ENCODE data around the gene PMF1. TPM values are rescaled to one million over a fixed set of nuclear protein-coding genes. Genes with fewer than 3 reads are reported as not detected.

PMF1 gene
- total RNA-seq, 2 donors from 2014 or later = 64.6 to 125 TPM

- Histone ChIP-seq H3K27me3 (replicated peaks; ENCODE audit: insufficient read depth) (no peaks in the 10 kb centered on the region), H3K4me3 (no peak overlapping the region), H3K36me3 (no peaks in the 10 kb centered on the region), H3K27ac (no peak overlapping the region), H3K4me1 (replicated peaks) (no peaks in the 10 kb centered on the region), H3K9me3 (no peaks in the 10 kb centered on the region)
- DNase-seq (ENCODE audit: low spot score) = no peak
- 68% methylated on average over 1 of the region's 1 CpG for WGBS
- TF ChIP-seq CTCF (IDR thresholded peaks at IDR 0.05) (no peak), POLR2AphosphoS5 (IDR thresholded peaks at IDR 0.05) (no peak), POLR2A (IDR thresholded peaks at IDR 0.05) (no peak)
- intact Hi-C loops (cut with DNase I) = no loop called here
Measured at GRCh38 chr1:156230473-156230837, 17.6 kb downstream of the PMF1 start.

GRCh38 chr1:156232201-156232894 is 19.5 kb downstream of the PMF1 start:
- intact Hi-C loops (cut with DNase I) = no loop called here
- Histone ChIP-seq H3K4me3 (no peak overlapping the region), H3K9me3 (no peaks in the 10 kb centered on the region), H3K36me3 (peaks cover 6 to 10% of the 10 kb centered on the region in 2 donors), H3K27ac (no peak overlapping the region), H3K27me3 (replicated peaks; ENCODE audit: insufficient read depth) (no peaks in the 10 kb centered on the region), H3K4me1 (replicated peaks) (no peaks in the 10 kb centered on the region)
- 89% methylated on average over 12 of the region's 12 CpGs for WGBS
- DNase-seq (ENCODE audit: low spot score) = no peak
- no peak for TF ChIP-seq POLR2A (IDR thresholded peaks at IDR 0.05)
- TF ChIP-seq POLR2AphosphoS5 (IDR thresholded peaks at IDR 0.05) = no peak
- TF ChIP-seq CTCF (IDR thresholded peaks at IDR 0.05) = no peak

- Histone ChIP-seq H3K27me3 (replicated peaks; ENCODE audit: insufficient read depth) (no peaks in the 10 kb centered on the region), H3K4me1 (replicated peaks) (no peaks in the 10 kb centered on the region), H3K9me3 (no peaks in the 10 kb centered on the region), H3K4me3 (no peak overlapping the region), H3K27ac (no peak overlapping the region), H3K36me3 (peaks cover 6 to 11% of the 10 kb centered on the region in 2 donors)
- intact Hi-C loops (cut with DNase I) = no loop called here
- 94% methylated on average over 5 of the region's 5 CpGs for WGBS
- TF ChIP-seq CTCF (IDR thresholded peaks at IDR 0.05) = no peak
- TF ChIP-seq POLR2A (IDR thresholded peaks at IDR 0.05) = no peak
- TF ChIP-seq POLR2AphosphoS5 (IDR thresholded peaks at IDR 0.05) = no peak
- no peak for DNase-seq (ENCODE audit: low spot score)
Measured at GRCh38 chr1:156233426-156234127, 20.8 kb downstream of the PMF1 start.

- H3K4me3 ChIP-seq = no peak overlapping the region
- no peaks in the 10 kb centered on the region for H3K9me3 ChIP-seq
- H3K36me3 ChIP-seq = peaks cover 6 to 14% of the 10 kb centered on the region in 2 donors
- TF ChIP-seq POLR2A (IDR thresholded peaks at IDR 0.05) (no peak), POLR2AphosphoS5 (IDR thresholded peaks at IDR 0.05) (no peak), CTCF (IDR thresholded peaks at IDR 0.05) (no peak)
- H3K27me3 ChIP-seq (replicated peaks; ENCODE audit: insufficient read depth) = no peaks in the 10 kb centered on the region
- no peaks in the 10 kb centered on the region for H3K4me1 ChIP-seq (replicated peaks)
- intact Hi-C loops (cut with DNase I) = no loop called here
- H3K27ac ChIP-seq = no peak overlapping the region
- DNase-seq (ENCODE audit: low spot score) = no peak
- WGBS = 91% methylated on average over 12 of the region's 12 CpGs
Measured at GRCh38 chr1:156236164-156236563, 23.4 kb downstream of the PMF1 start.

GRCh38 chr1:156238248-156238647 is 25.4 kb downstream of the PMF1 start:
- Histone ChIP-seq H3K27ac (no peak overlapping the region), H3K27me3 (replicated peaks; ENCODE audit: insufficient read depth) (no peaks in the 10 kb centered on the region), H3K4me3 (no peak overlapping the region), H3K9me3 (no peaks in the 10 kb centered on the region), H3K36me3 (peaks cover 6 to 14% of the 10 kb centered on the region in 2 donors), H3K4me1 (replicated peaks) (no peaks in the 10 kb centered on the region)
- 95% methylated on average over 5 of the region's 5 CpGs for WGBS
- DNase-seq (ENCODE audit: low spot score) = no peak
- no peak for TF ChIP-seq POLR2A (IDR thresholded peaks at IDR 0.05)
- TF ChIP-seq POLR2AphosphoS5 (IDR thresholded peaks at IDR 0.05) = no peak
- no peak for TF ChIP-seq CTCF (IDR thresholded peaks at IDR 0.05)
- intact Hi-C loops (cut with DNase I) = no loop called here

Measured in prostate gland (tissue), 2 donors.